Stomach (tissue), 4 donors: Measurements from ENCODE around the gene PLXNB2.

Experiments used
- EP300 ChIP-seq: sonication (generic); formaldehyde crosslinking; IDR thresholded peaks from one replicate; pipeline ENCODE4 v1.6.1; 2017; ENCODE audit warnings: antibody characterized with exemption
- POLR2A ChIP-seq, 4 donors: fragments of 450-650 bp; IDR thresholded peaks; one replicate each; pipeline ENCODE4 v1.6.1; 2016; ENCODE audit warnings: antibody characterized with exemption in 4 of 4, control low read depth in 2 of 4, mild to moderate bottlenecking in 1 of 4, moderate library complexity in 1 of 4
- POLR2AphosphoS5 ChIP-seq, 3 donors: sonication (generic); formaldehyde crosslinking; IDR thresholded peaks; one replicate each; pipeline ENCODE4 v1.6.1; 2016; ENCODE audit warnings: antibody characterized with exemption in 3 of 3
- TF ChIP-seq, protein P1 (sequence below), 7 experiments: fragments of 450-650 bp in 4 of 7; fragments of 200-600 bp in 3 of 7; sonication (generic) in 3 of 7; IDR thresholded peaks; one replicate each; pipeline ENCODE4 v1.5.1; 2016 to 2019; ENCODE audit warnings: antibody characterized with exemption in 7 of 7, control low read depth in 2 of 7, mild to moderate bottlenecking in 1 of 7

GRCh38 chr22:50226875-50227165 is 80.6 kb downstream of the PLXNB2 start:
- TF ChIP-seq, protein P1, sequence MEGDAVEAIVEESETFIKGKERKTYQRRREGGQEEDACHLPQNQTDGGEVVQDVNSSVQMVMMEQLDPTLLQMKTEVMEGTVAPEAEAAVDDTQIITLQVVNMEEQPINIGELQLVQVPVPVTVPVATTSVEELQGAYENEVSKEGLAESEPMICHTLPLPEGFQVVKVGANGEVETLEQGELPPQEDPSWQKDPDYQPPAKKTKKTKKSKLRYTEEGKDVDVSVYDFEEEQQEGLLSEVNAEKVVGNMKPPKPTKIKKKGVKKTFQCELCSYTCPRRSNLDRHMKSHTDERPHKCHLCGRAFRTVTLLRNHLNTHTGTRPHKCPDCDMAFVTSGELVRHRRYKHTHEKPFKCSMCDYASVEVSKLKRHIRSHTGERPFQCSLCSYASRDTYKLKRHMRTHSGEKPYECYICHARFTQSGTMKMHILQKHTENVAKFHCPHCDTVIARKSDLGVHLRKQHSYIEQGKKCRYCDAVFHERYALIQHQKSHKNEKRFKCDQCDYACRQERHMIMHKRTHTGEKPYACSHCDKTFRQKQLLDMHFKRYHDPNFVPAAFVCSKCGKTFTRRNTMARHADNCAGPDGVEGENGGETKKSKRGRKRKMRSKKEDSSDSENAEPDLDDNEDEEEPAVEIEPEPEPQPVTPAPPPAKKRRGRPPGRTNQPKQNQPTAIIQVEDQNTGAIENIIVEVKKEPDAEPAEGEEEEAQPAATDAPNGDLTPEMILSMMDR (IDR thresholded peaks at IDR 0.05): no peak
- TF ChIP-seq POLR2A (IDR thresholded peaks at IDR 0.05): no peak
- TF ChIP-seq EP300: no peak
- no peak for TF ChIP-seq POLR2AphosphoS5 (IDR thresholded peaks at IDR 0.05)
